HG03571 (cell line): ENCODE results near the gene KRTAP4-2.
"Not testable (repeated sequence)": the region's sequence is repeated elsewhere in the genome, so short reads cannot be mapped to it uniquely, and the experiment has no call there.

Experiments used
- ATAC-seq: cut with Tn5 transposase; IDR thresholded peaks from one replicate; pipeline ENCODE4 v1.9.1; 2021; ENCODE audit not compliant: unreplicated experiment

Gene KRTAP4-2

GRCh38 chr17:41177727-41178271 is at the start of gene KRTAP4-2:
Gene KRTAP4-2, minus strand, starts transcription at chr17:41178221. Its CDS starts 57 bp downstream, at chr17:41178164.
- no peak for ATAC-seq

GRCh38 chr17:41226598-41227095 is 48.6 kb upstream of the KRTAP4-2 start, which contains the start of gene KRTAP9-2:
Gene KRTAP9-2, plus strand, starts transcription at chr17:41226648. Its CDS starts 7 bp downstream, at chr17:41226655.
- ATAC-seq: not testable (repeated sequence)

- no peak for ATAC-seq
Observed at GRCh38 chr17:41226051-41226450, 48.0 kb upstream of the KRTAP4-2 start.

- no peak for ATAC-seq
Observed at GRCh38 chr17:41223821-41224220, 45.8 kb upstream of the KRTAP4-2 start.

- no peak for ATAC-seq
Observed at GRCh38 chr17:41215681-41216080, 37.7 kb upstream of the KRTAP4-2 start.

GRCh38 chr17:41212524-41213169 is 34.6 kb upstream of the KRTAP4-2 start:
- no peak for ATAC-seq

- ATAC-seq: no peak
Observed at GRCh38 chr17:41211845-41212466, 33.9 kb upstream of the KRTAP4-2 start.

GRCh38 chr17:41199421-41200078 is 21.5 kb upstream of the KRTAP4-2 start:
- no peak for ATAC-seq

- ATAC-seq: no peak
Observed at GRCh38 chr17:41196068-41196467, 18.0 kb upstream of the KRTAP4-2 start.

- ATAC-seq: no peak
Observed at GRCh38 chr17:41190328-41190727, 12.3 kb upstream of the KRTAP4-2 start.

GRCh38 chr17:41189837-41190318 is 11.9 kb upstream of the KRTAP4-2 start, which contains the start of gene KRTAP9-1:
Gene KRTAP9-1, plus strand, starts transcription at chr17:41189887. Its CDS starts 0 bp downstream, at chr17:41189887.
- ATAC-seq: not testable (repeated sequence)

GRCh38 chr17:41186872-41187271 is 8.9 kb upstream of the KRTAP4-2 start:
- no peak for ATAC-seq

- ATAC-seq: no peak
Observed at GRCh38 chr17:41185001-41185400, 7.0 kb upstream of the KRTAP4-2 start.

GRCh38 chr17:41184480-41184961 is 6.5 kb upstream of the KRTAP4-2 start, which contains the start of gene KRTAP4-1:
Gene KRTAP4-1, minus strand, starts transcription at chr17:41184911. Its CDS starts 57 bp downstream, at chr17:41184854.
- no peak for ATAC-seq

- no peak for ATAC-seq
Observed at GRCh38 chr17:41178843-41179616, 1.0 kb upstream of the KRTAP4-2 start.

GRCh38 chr17:41178341-41178740 is 320 bp upstream of the KRTAP4-2 start:
- ATAC-seq: no peak

- no peak for ATAC-seq
Observed at GRCh38 chr17:41176744-41177387, 1.2 kb downstream of the KRTAP4-2 start.

GRCh38 chr17:41171886-41172285 is 6.1 kb downstream of the KRTAP4-2 start:
- ATAC-seq: no peak

- no peak for ATAC-seq
Observed at GRCh38 chr17:41168121-41168520, 9.9 kb downstream of the KRTAP4-2 start, which contains the start of gene KRTAP4-3. Gene KRTAP4-3, minus strand, starts transcription at chr17:41168221. Its CDS starts 49 bp downstream, at chr17:41168172.

- ATAC-seq: no peak
Observed at GRCh38 chr17:41167561-41167960, 10.5 kb downstream of the KRTAP4-2 start.
